Lower lobe of right lung (tissue), 2 donors: Measurements from ENCODE around the gene HLA-DQA1. TPM values are rescaled to one million over a fixed set of nuclear protein-coding genes. Genes with fewer than 3 reads are reported as not detected.

ENCODE experiments used
- ATAC-seq, 2 donors: fragments of 200-7000 bp; cut with Tn5 transposase; one replicate each; pipeline ENCODE4 v1.9.1; 2020 to 2022; ENCODE audit warnings: mild to moderate bottlenecking in 2 of 2, moderate library complexity in 2 of 2
- DNase-seq: peaks from one replicate; pipeline ENCODE4 v3.0.0-alpha.2; 2020
- H3K27ac ChIP-seq: fragments of 200-600 bp; one replicate; pipeline ENCODE4 v1.8.0; 2022
- H3K27me3 ChIP-seq: fragments of 200-600 bp; one replicate; pipeline ENCODE4 v1.8.0; 2022; ENCODE audit warnings: low read depth
- H3K36me3 ChIP-seq: fragments of 200-600 bp; one replicate; pipeline ENCODE4 v1.8.0; 2022; ENCODE audit warnings: mild to moderate bottlenecking
- H3K4me1 ChIP-seq: fragments of 200-600 bp; one replicate; pipeline ENCODE4 v1.8.0; 2022
- H3K4me3 ChIP-seq: fragments of 200-600 bp; one replicate; pipeline ENCODE4 v1.8.0; 2022; ENCODE audit warnings: mild to moderate bottlenecking
- H3K9me3 ChIP-seq: fragments of 200-600 bp; one replicate; pipeline ENCODE4 v1.8.0; 2022
- intact Hi-C: fragments of 100-400 bp; cut with DNase I; formaldehyde crosslinking; loops from one replicate; pipeline ENCODE4 v1.11.0; 2022
- total RNA-seq: library from RNA; stranded (reverse); fragmentation: NEBNext Ultra II Directional; extraction: Animal tissue kit (Norgen Biotek cat#: 25700); gene quantifications from one replicate; pipeline ENCODE4 v1.2.1, GENCODE V29; 2021
- TF ChIP-seq, protein P1 (sequence below): fragments of 200-600 bp; IDR thresholded peaks from one replicate; pipeline ENCODE4 v1.8.0; 2022; ENCODE audit warnings: antibody characterized with exemption, mild to moderate bottlenecking
- donor health status: DM: no; HTN: yes; CAD: no; lungs with severe emphysema.

HLA-DQA1 gene
- total RNA-seq, 1 donor from 2014 or later: 144 TPM

DNA sequence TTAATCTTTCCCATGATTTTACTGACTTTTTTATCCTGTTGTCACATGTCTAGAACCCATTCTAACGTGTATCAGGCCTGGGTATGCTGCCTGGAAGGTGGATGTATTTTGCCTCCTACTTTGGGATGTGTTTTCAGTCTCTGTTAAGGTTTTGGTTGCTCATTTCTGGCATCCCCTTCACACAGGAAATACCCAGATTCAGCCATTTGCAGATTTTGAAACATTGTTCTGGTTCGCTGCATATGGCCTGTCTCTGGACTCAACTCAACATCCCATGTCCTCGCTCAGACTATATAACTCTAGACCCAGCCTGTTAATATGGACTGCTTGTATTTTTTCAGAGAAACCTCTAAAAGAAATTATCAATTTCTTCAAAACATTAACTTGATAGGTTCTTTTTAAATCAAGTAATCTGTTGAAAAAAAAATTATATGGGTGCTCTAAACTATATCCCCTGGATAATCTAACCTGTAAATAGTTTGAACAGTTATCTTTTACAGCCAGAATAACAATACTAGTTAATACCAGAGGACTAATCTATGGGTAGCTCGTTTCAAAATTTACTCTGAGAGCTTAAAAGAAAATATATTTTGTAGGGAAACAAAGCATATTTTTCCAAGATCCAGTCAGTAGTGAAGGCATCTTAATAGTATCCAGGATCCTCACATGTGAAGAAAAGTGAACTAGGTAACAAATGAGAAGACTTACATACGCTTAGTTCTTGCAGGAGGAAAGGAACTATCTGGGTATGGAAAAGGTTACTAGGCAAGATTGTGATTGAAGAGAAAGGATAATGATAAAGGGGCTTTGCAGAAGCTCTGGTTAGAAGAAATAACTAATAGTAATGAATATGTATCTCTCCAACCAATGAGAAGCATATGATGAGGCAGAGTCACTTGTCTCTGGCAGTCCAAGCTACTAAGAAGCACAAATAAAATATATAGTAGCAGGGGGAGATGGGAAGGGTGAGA, 52.6 kb downstream of the HLA-DQA1 start:
- Histone ChIP-seq H3K27me3 (no peaks in the 10 kb centered on the region), H3K4me1 (no peaks in the 10 kb centered on the region), H3K9me3 (no peaks in the 10 kb centered on the region), H3K36me3 (no peaks in the 10 kb centered on the region), H3K27ac (no peak overlapping the region), H3K4me3 (no peak overlapping the region)
- ATAC-seq (peak; percentile 70 to 71), DNase-seq (no peak)
- intact Hi-C loops: loop anchor here (10.0 kb wide), 1 partner anchor 255 kb away; the partner anchor contains the start of gene HLA-DRA
- TF ChIP-seq, protein P1, sequence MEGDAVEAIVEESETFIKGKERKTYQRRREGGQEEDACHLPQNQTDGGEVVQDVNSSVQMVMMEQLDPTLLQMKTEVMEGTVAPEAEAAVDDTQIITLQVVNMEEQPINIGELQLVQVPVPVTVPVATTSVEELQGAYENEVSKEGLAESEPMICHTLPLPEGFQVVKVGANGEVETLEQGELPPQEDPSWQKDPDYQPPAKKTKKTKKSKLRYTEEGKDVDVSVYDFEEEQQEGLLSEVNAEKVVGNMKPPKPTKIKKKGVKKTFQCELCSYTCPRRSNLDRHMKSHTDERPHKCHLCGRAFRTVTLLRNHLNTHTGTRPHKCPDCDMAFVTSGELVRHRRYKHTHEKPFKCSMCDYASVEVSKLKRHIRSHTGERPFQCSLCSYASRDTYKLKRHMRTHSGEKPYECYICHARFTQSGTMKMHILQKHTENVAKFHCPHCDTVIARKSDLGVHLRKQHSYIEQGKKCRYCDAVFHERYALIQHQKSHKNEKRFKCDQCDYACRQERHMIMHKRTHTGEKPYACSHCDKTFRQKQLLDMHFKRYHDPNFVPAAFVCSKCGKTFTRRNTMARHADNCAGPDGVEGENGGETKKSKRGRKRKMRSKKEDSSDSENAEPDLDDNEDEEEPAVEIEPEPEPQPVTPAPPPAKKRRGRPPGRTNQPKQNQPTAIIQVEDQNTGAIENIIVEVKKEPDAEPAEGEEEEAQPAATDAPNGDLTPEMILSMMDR: no peak

DNA sequence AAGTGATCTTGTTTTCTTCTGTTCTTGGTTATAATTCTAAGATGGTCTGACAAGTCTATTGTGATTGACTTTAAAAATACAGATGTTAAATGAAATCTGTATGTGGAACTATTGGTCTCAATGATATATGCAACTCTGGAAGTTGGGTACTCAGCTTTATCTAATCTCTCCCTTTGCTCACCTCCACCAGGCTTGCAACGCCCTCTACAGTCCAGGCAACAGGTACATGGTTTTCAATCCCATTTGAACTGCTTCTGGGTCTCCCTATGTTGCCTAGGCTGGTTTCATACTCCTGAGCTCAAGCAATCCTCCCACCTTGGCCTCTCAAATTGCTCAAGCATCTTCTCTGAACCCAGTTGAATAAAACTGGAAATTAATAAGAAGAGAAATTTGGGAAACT, 54.8 kb downstream of the HLA-DQA1 start:
- TF ChIP-seq, protein P1: peak; percentile 52
- H3K4me1 ChIP-seq: no peaks in the 10 kb centered on the region
- intact Hi-C loops: loop anchor here (10.0 kb wide), 1 partner anchor 257 kb away; the partner anchor contains the start of gene HLA-DRA
- H3K9me3 ChIP-seq: no peaks in the 10 kb centered on the region
- no peak overlapping the region for H3K27ac ChIP-seq
- ATAC-seq: peak; percentile 76 to 92
- peak; percentile 50 for DNase-seq
- no peaks in the 10 kb centered on the region for H3K27me3 ChIP-seq
- H3K4me3 ChIP-seq: no peak overlapping the region
- H3K36me3 ChIP-seq: no peaks in the 10 kb centered on the region

Other genes with a start within 250 kb of the HLA-DQA1 start
- not detected for gene BTNL2, start 230.2 kb upstream of the HLA-DQA1 start, total RNA-seq
- 2,056 TPM for gene HLA-DRA, start 197.5 kb upstream of the HLA-DQA1 start, total RNA-seq
- 279 TPM for gene HLA-DRB5, start 107.1 kb upstream of the HLA-DQA1 start, total RNA-seq
- 480 TPM for gene HLA-DRB1, start 47.6 kb upstream of the HLA-DQA1 start, total RNA-seq
- 132 TPM for gene HLA-DQB1, start 29.3 kb downstream of the HLA-DQA1 start, total RNA-seq
- gene HLA-DQA2, start 104.0 kb downstream of the HLA-DQA1 start, total RNA-seq: 68.0 TPM
- gene HLA-DQB2, start 126.1 kb downstream of the HLA-DQA1 start, total RNA-seq: 74.8 TPM
- gene HLA-DOB, start 179.6 kb downstream of the HLA-DQA1 start, total RNA-seq: 0.95 TPM
- gene TAP2, start 201.3 kb downstream of the HLA-DQA1 start, total RNA-seq: 81.8 TPM
- 103 TPM for gene PSMB8, start 206.6 kb downstream of the HLA-DQA1 start, total RNA-seq
- gene TAP1, start 216.3 kb downstream of the HLA-DQA1 start, total RNA-seq: 63.9 TPM
- gene PSMB9, start 216.8 kb downstream of the HLA-DQA1 start, total RNA-seq: 74.5 TPM